Thoracic aorta (tissue), 2 donors: ENCODE results near the gene TRIM63. TPM values are rescaled to one million over a fixed set of nuclear protein-coding genes. Genes with fewer than 3 reads are reported as not detected.

Experiments used
- ATAC-seq: fragments of 150-250 bp; one replicate; pipeline ENCODE4 v1.8.0; 2017; ENCODE audit warnings: low read depth; ENCODE audit not compliant: insufficient number of reproducible peaks, low FRiP score
- DNase-seq: peaks from one replicate; pipeline ENCODE4 v3.0.0-alpha.2; 2020; ENCODE audit warnings: low spot score
- H3K27ac ChIP-seq, 2 donors: fragments of 200-600 bp; sonication (generic); 1 replicate in 1 of 2; 2 replicates in 1 of 2; pipeline ENCODE4 v1.5.1; 2016; ENCODE audit warnings: mild to moderate bottlenecking in 2 of 2, moderate library complexity in 2 of 2
- H3K27me3 ChIP-seq: fragments of 200-600 bp; sonication (generic); replicated peaks from 2 replicates; pipeline ENCODE4 v1.6.0; 2016; ENCODE audit warnings: mild to moderate bottlenecking; ENCODE audit not compliant: insufficient read depth
- H3K36me3 ChIP-seq: fragments of 200-600 bp; sonication (generic); one replicate; pipeline ENCODE4 v1.5.1; 2016
- H3K4me1 ChIP-seq, 2 donors: fragments of 200-600 bp; sonication (generic); 1 replicate in 1 of 2; 2 replicates in 1 of 2; pipeline versions ENCODE4 v1.5.1 to v1.6.0; 2016; ENCODE audit warnings: low read depth in 2 of 2, mild to moderate bottlenecking in 1 of 2; ENCODE audit not compliant: control insufficient read depth in 1 of 2
- H3K4me3 ChIP-seq: fragments of 200-600 bp; sonication (generic); 2 replicates; pipeline ENCODE4 v1.5.1; 2016; ENCODE audit warnings: mild to moderate bottlenecking
- H3K9me3 ChIP-seq: fragments of 200-600 bp; sonication (generic); 2 replicates; pipeline ENCODE4 v1.5.1; 2016
- CTCF ChIP-seq: fragments of 200-600 bp; sonication (generic); IDR thresholded peaks from one replicate; pipeline ENCODE4 v1.5.1; 2019; ENCODE audit warnings: antibody characterized with exemption
- total RNA-seq, 2 donors: library from RNA; depleted of rRNA; stranded (reverse); fragments of >200 nt; gene quantifications; one replicate each; pipeline versions ENCODE4 v1.1.0 to v1.2.3, GENCODE V29; 2016

TRIM63 gene
- total RNA-seq, 2 donors from 2014 or later, result not detected

DNA sequence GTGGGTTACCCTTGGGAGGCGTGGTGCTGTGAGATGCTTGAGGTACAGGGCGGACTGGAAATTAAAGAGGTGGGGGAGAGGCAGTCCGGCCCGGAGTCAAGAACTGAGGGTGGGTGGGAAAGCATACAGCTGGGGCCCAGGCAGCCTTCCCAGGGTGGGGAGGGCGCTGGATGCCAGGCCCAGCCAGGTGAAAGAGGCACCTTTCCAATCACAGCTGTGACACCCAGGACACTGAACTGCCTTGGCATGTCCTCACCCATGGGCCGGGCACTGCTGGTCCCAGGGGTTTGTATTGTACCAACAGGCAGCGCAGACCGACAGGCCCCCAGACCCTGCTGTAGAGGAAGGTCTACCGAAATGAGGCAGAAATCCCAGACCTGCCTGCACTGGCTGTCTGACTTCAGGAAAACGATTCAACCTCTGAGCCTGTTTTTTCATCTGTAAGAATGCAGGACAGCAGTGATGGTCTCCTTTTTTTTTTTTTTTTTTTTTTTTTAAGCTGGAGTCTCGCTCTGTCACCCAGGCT, 30.6 kb downstream of the TRIM63 start:
- Histone ChIP-seq H3K4me1 (peaks cover 8 to 13% of the 10 kb centered on the region in 2 donors), H3K9me3 (no peaks in the 10 kb centered on the region), H3K36me3 (no peaks in the 10 kb centered on the region), H3K27me3 (no peaks in the 10 kb centered on the region), H3K4me3 (no peak overlapping the region), H3K27ac (no peak overlapping the region)
- TF ChIP-seq CTCF, result no peak
- DNase-seq (no peak), ATAC-seq (no peak)

DNA sequence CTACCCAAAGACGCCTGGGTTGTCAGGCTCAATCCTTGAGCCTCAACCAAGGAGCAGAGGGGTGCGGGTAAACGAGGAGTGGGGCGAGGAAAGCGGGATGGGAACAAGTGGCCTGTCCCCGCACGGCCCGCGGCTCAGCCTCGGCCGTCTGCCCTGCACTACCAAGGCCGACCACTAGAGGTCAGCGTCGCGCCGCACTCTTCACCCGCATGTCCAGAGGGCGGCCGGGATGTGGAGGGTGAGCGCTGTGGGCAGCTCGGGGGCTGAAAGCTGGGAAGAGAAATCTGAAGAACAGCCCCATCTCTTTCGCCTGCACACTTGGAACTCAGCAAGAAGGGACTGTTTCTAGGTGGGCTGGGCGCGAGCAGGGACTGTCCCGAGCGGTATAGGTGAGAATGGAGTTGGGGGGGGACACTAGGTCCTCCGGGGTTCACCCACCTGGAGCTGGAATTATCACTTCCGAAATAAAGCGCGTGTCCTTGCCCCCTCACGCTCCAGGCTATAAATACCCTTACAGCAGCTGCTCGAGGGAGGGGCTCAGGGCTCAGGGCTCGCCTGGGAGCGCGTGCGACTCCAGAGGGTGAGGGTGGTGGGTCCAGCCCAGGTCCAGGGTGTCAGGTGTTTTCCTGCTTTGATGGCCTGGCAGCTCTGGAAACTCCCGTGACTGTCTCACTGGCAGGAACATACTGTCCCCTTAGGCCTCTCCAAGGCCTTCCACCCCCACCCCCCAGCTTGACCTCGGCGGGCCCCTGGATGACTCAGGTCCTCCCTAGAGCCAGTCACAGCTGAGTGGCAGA, 31.3 kb downstream of the TRIM63 start:
- ATAC-seq (peak; percentile 79), DNase-seq (peak; percentile 33)
- H3K36me3 ChIP-seq, result no peaks in the 10 kb centered on the region
- H3K27ac ChIP-seq, result peak overlapping the region in 1 of 2 donors; percentile 60
- no peaks in the 10 kb centered on the region for H3K9me3 ChIP-seq
- H3K27me3 ChIP-seq, result no peaks in the 10 kb centered on the region
- H3K4me3 ChIP-seq, result peak overlapping the region; percentile 98
- H3K4me1 ChIP-seq, result peaks cover 8 to 13% of the 10 kb centered on the region in 2 donors
- peak; percentile 100 for TF ChIP-seq CTCF

GRCh38 chr1:26035203-26035958, 32.0 kb downstream of the TRIM63 start:
- TF ChIP-seq CTCF, result no peak
- peaks cover 8 to 13% of the 10 kb centered on the region in 2 donors for H3K4me1 ChIP-seq
- ATAC-seq (peak; percentile 81), DNase-seq (peak; percentile 90)
- H3K27me3 ChIP-seq, result no peaks in the 10 kb centered on the region
- peak overlapping the region; percentile 98 for H3K4me3 ChIP-seq
- no peaks in the 10 kb centered on the region for H3K36me3 ChIP-seq
- no peaks in the 10 kb centered on the region for H3K9me3 ChIP-seq
- peak overlapping the region; percentile 60 to 77 for H3K27ac ChIP-seq

DNA sequence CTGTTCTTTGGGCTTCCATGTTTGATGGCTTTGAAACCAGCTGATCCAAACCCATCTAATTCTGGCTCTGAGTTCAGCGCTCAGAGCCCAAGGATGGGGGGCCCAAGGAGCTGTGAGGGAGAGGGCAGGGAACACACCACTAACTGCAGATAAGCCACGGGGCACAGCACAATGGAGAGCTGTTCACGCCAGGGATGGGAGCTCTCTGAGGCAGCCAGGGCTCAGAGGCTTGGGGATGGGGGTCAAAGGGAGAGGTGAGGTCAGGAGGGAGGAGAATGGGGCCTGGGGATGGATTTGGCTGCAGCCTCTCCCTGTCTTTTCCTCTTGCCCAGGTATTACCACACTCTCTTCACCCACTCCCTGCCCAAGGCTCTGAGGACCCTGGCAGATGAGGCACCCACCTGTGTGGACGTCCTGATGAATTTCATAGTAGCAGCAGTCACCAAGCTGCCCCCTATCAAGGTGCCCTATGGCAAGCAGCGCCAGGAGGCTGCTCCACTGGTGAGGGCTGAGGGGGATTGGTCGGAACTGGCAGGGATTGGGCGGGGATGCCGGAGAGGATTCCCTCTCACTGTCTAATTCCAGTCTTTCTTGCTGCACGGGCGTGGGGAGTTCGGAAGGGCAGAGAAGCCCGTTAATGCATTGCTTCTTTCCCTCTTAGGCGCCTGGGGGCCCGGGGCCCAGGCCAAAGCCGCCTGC, 32.8 kb downstream of the TRIM63 start:
- ATAC-seq (no peak), DNase-seq (no peak)
- Histone ChIP-seq H3K4me3 (peak overlapping the region; percentile 98), H3K4me1 (peaks cover 8 to 13% of the 10 kb centered on the region in 2 donors), H3K36me3 (no peaks in the 10 kb centered on the region), H3K27me3 (no peaks in the 10 kb centered on the region), H3K27ac (no peak overlapping the region), H3K9me3 (no peaks in the 10 kb centered on the region)
- no peak for TF ChIP-seq CTCF
